SK-N-SH treated with all-trans-retinoic acid at 6 μM for 48 hours (cell line): ENCODE measurements around the gene CYP20A1.

Experiments used
- ATAC-seq: fragments of 200-7000 bp; cut with Tn5 transposase; 3 replicates; pipeline ENCODE4 v1.9.1; 2020; ENCODE audit warnings: mild to moderate bottlenecking, moderate library complexity
- ARNTL ChIP-seq: fragments of 450-650 bp; formaldehyde crosslinking; IDR thresholded peaks from 2 replicates; pipeline ENCODE4 v1.5.0; 2020; ENCODE audit warnings: low read depth, mild to moderate bottlenecking, moderate library complexity, borderline replicate concordance
- BACH2 ChIP-seq: fragments of 250-450 bp; sonication (Bioruptor Pico); IDR thresholded peaks from 2 replicates; pipeline ENCODE4 v1.9.0; 2021; ENCODE audit warnings: mild to moderate bottlenecking, borderline replicate concordance
- CREB5 ChIP-seq: fragments of 250-450 bp; sonication (Bioruptor Pico); IDR thresholded peaks from 2 replicates; pipeline ENCODE4 v1.5.1; 2020; ENCODE audit warnings: low read depth, mild to moderate bottlenecking, moderate library complexity
- CSDC2 ChIP-seq: fragments of 250-450 bp; sonication (Bioruptor Pico); IDR thresholded peaks from 2 replicates; pipeline ENCODE4 v1.5.0; 2020; ENCODE audit warnings: mild to moderate bottlenecking, moderate library complexity
- ESRRG ChIP-seq: fragments of 250-450 bp; sonication (Bioruptor Pico); IDR thresholded peaks from 2 replicates; pipeline ENCODE4 v1.6.1; 2021; ENCODE audit warnings: mild to moderate bottlenecking
- GLIS3 ChIP-seq: fragments of 250-450 bp; sonication (Bioruptor Pico); IDR thresholded peaks from 2 replicates; pipeline ENCODE4 v1.5.0; 2020; ENCODE audit warnings: mild to moderate bottlenecking, moderate library complexity
- ISL1 ChIP-seq: fragments of 250-450 bp; sonication (Bioruptor Pico); IDR thresholded peaks from 2 replicates; pipeline ENCODE4 v2.1.2; 2022; ENCODE audit warnings: mild to moderate bottlenecking, moderate library complexity
- OSR1 ChIP-seq: fragments of 250-450 bp; sonication (Bioruptor Pico); IDR thresholded peaks from 2 replicates; pipeline ENCODE4 v1.8.0; 2022; ENCODE audit warnings: moderate library complexity, mild to moderate bottlenecking, inconsistent platforms
- RARB ChIP-seq: fragments of 250-450 bp; sonication (Bioruptor Pico); IDR thresholded peaks from 2 replicates; pipeline ENCODE4 v1.8.0; 2021; ENCODE audit warnings: mild to moderate bottlenecking, moderate library complexity
- SNAI2 ChIP-seq: fragments of 250-450 bp; sonication (Bioruptor Pico); IDR thresholded peaks from 2 replicates; pipeline ENCODE4 v1.5.0; 2020; ENCODE audit warnings: mild to moderate bottlenecking, moderate library complexity
- TCF4 ChIP-seq: fragments of 250-450 bp; sonication (Bioruptor Pico); IDR thresholded peaks from 2 replicates; pipeline ENCODE4 v1.8.0; 2021; ENCODE audit warnings: mild to moderate bottlenecking, moderate library complexity, borderline replicate concordance
- TOX ChIP-seq: fragments of 250-450 bp; sonication (Bioruptor Pico); IDR thresholded peaks from 2 replicates; pipeline ENCODE4 v1.8.0; 2021; ENCODE audit warnings: mild to moderate bottlenecking, moderate library complexity, borderline replicate concordance
- ZC3H10 ChIP-seq: fragments of 250-450 bp; sonication (Bioruptor Pico); IDR thresholded peaks from 2 replicates; pipeline ENCODE4 v1.5.1; 2021; ENCODE audit warnings: mild to moderate bottlenecking, moderate library complexity
- ZFP3 ChIP-seq: fragments of 250-450 bp; sonication (Bioruptor Pico); IDR thresholded peaks from 2 replicates; pipeline ENCODE4 v1.5.0; 2020; ENCODE audit warnings: mild to moderate bottlenecking, moderate library complexity
- ZFP30 ChIP-seq: fragments of 450-650 bp; formaldehyde crosslinking; IDR thresholded peaks from 2 replicates; pipeline ENCODE4 v1.5.0; 2022; ENCODE audit warnings: mild to moderate bottlenecking, moderate library complexity
- ZNF565 ChIP-seq: fragments of 450-650 bp; formaldehyde crosslinking; conservative IDR thresholded peaks from 2 replicates; pipeline ENCODE4 v1.5.0; 2020; ENCODE audit warnings: low read depth, mild to moderate bottlenecking, moderate library complexity
- ZNF70 ChIP-seq: fragments of 450-650 bp; formaldehyde crosslinking; IDR thresholded peaks from 2 replicates; pipeline ENCODE4 v1.5.0; 2020; ENCODE audit warnings: mild to moderate bottlenecking, moderate library complexity
- ZNF8 ChIP-seq: fragments of 450-650 bp; formaldehyde crosslinking; IDR thresholded peaks from 2 replicates; pipeline ENCODE4 v1.5.0; 2020; ENCODE audit warnings: mild to moderate bottlenecking, moderate library complexity
- TF ChIP-seq, protein P1 (sequence below): fragments of 250-450 bp; sonication (Bioruptor Pico); IDR thresholded peaks from 2 replicates; pipeline ENCODE4 v1.5.0; 2020; ENCODE audit warnings: mild to moderate bottlenecking, moderate library complexity
- TF ChIP-seq, protein P2 (sequence below): fragments of 250-450 bp; sonication (Bioruptor Pico); IDR thresholded peaks from 2 replicates; pipeline ENCODE4 v1.8.0; 2021; ENCODE audit warnings: low read depth, mild to moderate bottlenecking, moderate library complexity, borderline replicate concordance
- TF ChIP-seq, protein P3 (sequence below): fragments of 250-450 bp; sonication (Bioruptor Pico); IDR thresholded peaks from 2 replicates; pipeline ENCODE4 v1.5.1; 2021; ENCODE audit warnings: mild to moderate bottlenecking, moderate library complexity

CYP20A1 gene

GRCh38 chr2:203240491-203240890 lies 1.7 kb downstream of the CYP20A1 start:
- ATAC-seq: no peak
- TF ChIP-seq, protein P1, sequence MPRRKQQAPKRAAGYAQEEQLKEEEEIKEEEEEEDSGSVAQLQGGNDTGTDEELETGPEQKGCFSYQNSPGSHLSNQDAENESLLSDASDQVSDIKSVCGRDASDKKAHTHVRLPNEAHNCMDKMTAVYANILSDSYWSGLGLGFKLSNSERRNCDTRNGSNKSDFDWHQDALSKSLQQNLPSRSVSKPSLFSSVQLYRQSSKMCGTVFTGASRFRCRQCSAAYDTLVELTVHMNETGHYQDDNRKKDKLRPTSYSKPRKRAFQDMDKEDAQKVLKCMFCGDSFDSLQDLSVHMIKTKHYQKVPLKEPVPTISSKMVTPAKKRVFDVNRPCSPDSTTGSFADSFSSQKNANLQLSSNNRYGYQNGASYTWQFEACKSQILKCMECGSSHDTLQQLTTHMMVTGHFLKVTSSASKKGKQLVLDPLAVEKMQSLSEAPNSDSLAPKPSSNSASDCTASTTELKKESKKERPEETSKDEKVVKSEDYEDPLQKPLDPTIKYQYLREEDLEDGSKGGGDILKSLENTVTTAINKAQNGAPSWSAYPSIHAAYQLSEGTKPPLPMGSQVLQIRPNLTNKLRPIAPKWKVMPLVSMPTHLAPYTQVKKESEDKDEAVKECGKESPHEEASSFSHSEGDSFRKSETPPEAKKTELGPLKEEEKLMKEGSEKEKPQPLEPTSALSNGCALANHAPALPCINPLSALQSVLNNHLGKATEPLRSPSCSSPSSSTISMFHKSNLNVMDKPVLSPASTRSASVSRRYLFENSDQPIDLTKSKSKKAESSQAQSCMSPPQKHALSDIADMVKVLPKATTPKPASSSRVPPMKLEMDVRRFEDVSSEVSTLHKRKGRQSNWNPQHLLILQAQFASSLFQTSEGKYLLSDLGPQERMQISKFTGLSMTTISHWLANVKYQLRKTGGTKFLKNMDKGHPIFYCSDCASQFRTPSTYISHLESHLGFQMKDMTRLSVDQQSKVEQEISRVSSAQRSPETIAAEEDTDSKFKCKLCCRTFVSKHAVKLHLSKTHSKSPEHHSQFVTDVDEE (CRISPR knock-in tag): no peak
- TF ChIP-seq ARNTL (CRISPR knock-in tag) (no peak), ZC3H10 (CRISPR knock-in tag) (no peak), SNAI2 (CRISPR knock-in tag) (no peak), CSDC2 (CRISPR knock-in tag) (no peak), ZFP30 (CRISPR knock-in tag) (no peak), ZNF70 (CRISPR knock-in tag) (no peak), ZNF8 (no peak), CREB5 (CRISPR knock-in tag) (no peak), GLIS3 (CRISPR knock-in tag) (no peak), ISL1 (no peak), RARB (no peak), ESRRG (CRISPR knock-in tag) (no peak), TCF4 (CRISPR knock-in tag) (no peak), BACH2 (CRISPR knock-in tag) (no peak)
- TF ChIP-seq, protein P2, sequence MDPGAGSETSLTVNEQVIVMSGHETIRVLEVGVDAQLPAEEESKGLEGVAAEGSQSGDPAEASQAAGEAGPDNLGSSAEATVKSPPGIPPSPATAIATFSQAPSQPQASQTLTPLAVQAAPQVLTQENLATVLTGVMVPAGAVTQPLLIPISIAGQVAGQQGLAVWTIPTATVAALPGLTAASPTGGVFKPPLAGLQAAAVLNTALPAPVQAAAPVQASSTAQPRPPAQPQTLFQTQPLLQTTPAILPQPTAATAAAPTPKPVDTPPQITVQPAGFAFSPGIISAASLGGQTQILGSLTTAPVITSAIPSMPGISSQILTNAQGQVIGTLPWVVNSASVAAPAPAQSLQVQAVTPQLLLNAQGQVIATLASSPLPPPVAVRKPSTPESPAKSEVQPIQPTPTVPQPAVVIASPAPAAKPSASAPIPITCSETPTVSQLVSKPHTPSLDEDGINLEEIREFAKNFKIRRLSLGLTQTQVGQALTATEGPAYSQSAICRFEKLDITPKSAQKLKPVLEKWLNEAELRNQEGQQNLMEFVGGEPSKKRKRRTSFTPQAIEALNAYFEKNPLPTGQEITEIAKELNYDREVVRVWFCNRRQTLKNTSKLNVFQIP (CRISPR knock-in tag): no peak

GRCh38 chr2:203242518-203242917 lies 3.7 kb downstream of the CYP20A1 start:
- TF ChIP-seq ZC3H10 (CRISPR knock-in tag) (no peak), ZFP3 (CRISPR knock-in tag) (no peak), BACH2 (CRISPR knock-in tag) (no peak), CREB5 (CRISPR knock-in tag) (no peak), ARNTL (CRISPR knock-in tag) (no peak), ZNF70 (CRISPR knock-in tag) (no peak), TOX (no peak), GLIS3 (CRISPR knock-in tag) (no peak), OSR1 (CRISPR knock-in tag) (no peak), ZNF565 (CRISPR knock-in tag) (no peak), ESRRG (CRISPR knock-in tag) (no peak), ZNF8 (no peak)
- TF ChIP-seq, protein P3, sequence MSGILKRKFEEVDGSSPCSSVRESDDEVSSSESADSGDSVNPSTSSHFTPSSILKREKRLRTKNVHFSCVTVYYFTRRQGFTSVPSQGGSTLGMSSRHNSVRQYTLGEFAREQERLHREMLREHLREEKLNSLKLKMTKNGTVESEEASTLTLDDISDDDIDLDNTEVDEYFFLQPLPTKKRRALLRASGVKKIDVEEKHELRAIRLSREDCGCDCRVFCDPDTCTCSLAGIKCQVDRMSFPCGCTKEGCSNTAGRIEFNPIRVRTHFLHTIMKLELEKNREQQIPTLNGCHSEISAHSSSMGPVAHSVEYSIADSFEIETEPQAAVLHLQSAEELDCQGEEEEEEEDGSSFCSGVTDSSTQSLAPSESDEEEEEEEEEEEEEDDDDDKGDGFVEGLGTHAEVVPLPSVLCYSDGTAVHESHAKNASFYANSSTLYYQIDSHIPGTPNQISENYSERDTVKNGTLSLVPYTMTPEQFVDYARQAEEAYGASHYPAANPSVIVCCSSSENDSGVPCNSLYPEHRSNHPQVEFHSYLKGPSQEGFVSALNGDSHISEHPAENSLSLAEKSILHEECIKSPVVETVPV (CRISPR knock-in tag): no peak
- TF ChIP-seq, protein P2 (CRISPR knock-in tag): no peak
- TF ChIP-seq, protein P1 (CRISPR knock-in tag): no peak
- ATAC-seq: no peak
